Fibroblast of villous mesenchyme (primary cell): ENCODE data around the gene ALDOA. TPM values are rescaled to one million over a fixed set of nuclear protein-coding genes. Genes with fewer than 3 reads are reported as not detected.

ENCODE experiments used
- DNase-seq: peaks from one replicate; pipeline ENCODE4 v3.0.0-alpha.2; 2010; ENCODE audit warnings: low read depth
- H3K4me3 ChIP-seq: 2 replicates; pipeline ENCODE4 v1.5.1; 2011; ENCODE audit warnings: low read depth, mild to moderate bottlenecking, low read length
- CTCF ChIP-seq: IDR thresholded peaks from 2 replicates; pipeline ENCODE4 v1.5.1; 2012; ENCODE audit warnings: low read depth, mild to moderate bottlenecking, low read length; ENCODE audit not compliant: insufficient read depth
- total RNA-seq: library from RNA; depleted of rRNA; stranded (reverse); fragments of >200 nt; gene quantifications from 2 replicates; pipeline ENCODE4 v1.2.3, GENCODE V29; 2012

Gene ALDOA
- total RNA-seq, 1 donor: 545 TPM

GRCh38 chr16:30096105-30096861, 30.7 kb downstream of the ALDOA start, which contains the start of gene YPEL3:
TSS of gene YPEL3 (minus strand) at chr16:30096213. CDS start at chr16:30095482, 731 bp downstream.
- no peak for TF ChIP-seq CTCF
- peak; percentile 93 for DNase-seq
- H3K4me3 ChIP-seq: peak within 1 kb of the TSS; percentile 70

- DNase-seq: no peak
- TF ChIP-seq CTCF: no peak
- H3K4me3 ChIP-seq: peak overlapping the region; percentile 48
Observed at GRCh38 chr16:30096862-30097563, 31.5 kb downstream of the ALDOA start.

- DNase-seq: no peak
- no peak for TF ChIP-seq CTCF
- H3K4me3 ChIP-seq: no peak overlapping the region
Observed at GRCh38 chr16:30104090-30104489, 38.5 kb downstream of the ALDOA start.

GRCh38 chr16:30104492-30104891, 38.9 kb downstream of the ALDOA start:
- no peak for TF ChIP-seq CTCF
- DNase-seq: no peak
- H3K4me3 ChIP-seq: no peak overlapping the region

- no peak for DNase-seq
Observed at GRCh38 chr16:30108059-30108850, 42.7 kb downstream of the ALDOA start.

More at GRCh38 chr16:30108059-30108850, 42.7 kb downstream of the ALDOA start:
- no peak for TF ChIP-seq CTCF
- H3K4me3 ChIP-seq: no peak overlapping the region
